GM18867 (cell line): ENCODE results near the gene MAPKAP1.
A peak's percentile ranks its signal among the peaks of the same experiment; 100 is the strongest.

Source experiments
- ATAC-seq: cut with Tn5 transposase; IDR thresholded peaks from one replicate; pipeline ENCODE4 v1.9.1; 2021; ENCODE audit warnings: mild to moderate bottlenecking, moderate library complexity; ENCODE audit not compliant: unreplicated experiment

MAPKAP1 gene

GRCh38 chr9:125436613-125437443 lies 270.2 kb downstream of the MAPKAP1 start:
- ATAC-seq, result peak; percentile 59

- peak; percentile 16 for ATAC-seq
Measured at GRCh38 chr9:125435776-125436612, 271.0 kb downstream of the MAPKAP1 start.

- ATAC-seq, result no peak
Measured at GRCh38 chr9:125434986-125435775, 271.8 kb downstream of the MAPKAP1 start.

GRCh38 chr9:125433461-125434011 lies 273.5 kb downstream of the MAPKAP1 start:
- ATAC-seq, result no peak

GRCh38 chr9:125432715-125433385 lies 274.2 kb downstream of the MAPKAP1 start:
- ATAC-seq, result no peak

GRCh38 chr9:125431741-125432271 lies 275.2 kb downstream of the MAPKAP1 start:
- ATAC-seq, result no peak

GRCh38 chr9:125431012-125431305 lies 276.0 kb downstream of the MAPKAP1 start:
- ATAC-seq, result no peak

GRCh38 chr9:125430161-125431011 lies 276.6 kb downstream of the MAPKAP1 start:
- no peak for ATAC-seq

- no peak for ATAC-seq
Measured at GRCh38 chr9:125429476-125430160, 277.4 kb downstream of the MAPKAP1 start.

GRCh38 chr9:125428902-125429467 lies 278.0 kb downstream of the MAPKAP1 start:
- ATAC-seq, result no peak

GRCh38 chr9:125428060-125428901 lies 278.7 kb downstream of the MAPKAP1 start:
- no peak for ATAC-seq

GRCh38 chr9:125427556-125427955 lies 279.5 kb downstream of the MAPKAP1 start:
- no peak for ATAC-seq

GRCh38 chr9:125426926-125427325 lies 280.1 kb downstream of the MAPKAP1 start:
- ATAC-seq, result no peak

- no peak for ATAC-seq
Measured at GRCh38 chr9:125425901-125426515, 281.0 kb downstream of the MAPKAP1 start.

- ATAC-seq, result no peak
Measured at GRCh38 chr9:125425170-125425897, 281.7 kb downstream of the MAPKAP1 start.

GRCh38 chr9:125423964-125424363 lies 283.0 kb downstream of the MAPKAP1 start:
- no peak for ATAC-seq
